PFSK-1 (cell line): ENCODE results near the gene RBMS3.

Source experiments
- FOXP2 ChIP-seq: optimal IDR thresholded peaks from 2 replicates; pipeline ENCODE3; 2011; ENCODE audit warnings: borderline replicate concordance, control low read depth, inconsistent platforms; ENCODE audit not compliant: insufficient read depth; ENCODE audit errors: extremely low read length, extremely low read depth
- REST ChIP-seq, 2 experiments: IDR thresholded peaks; 2 replicates each; pipeline versions ENCODE4 v1.6.1 to v1.8.0; 2011 to 2012; ENCODE audit warnings: low read depth in 2 of 2, low read length in 2 of 2, control low read depth in 1 of 2, inconsistent platforms in 1 of 2, mild to moderate bottlenecking in 1 of 2, moderate library complexity in 1 of 2; ENCODE audit not compliant: insufficient read depth in 1 of 2
- TAF1 ChIP-seq: IDR thresholded peaks from 2 replicates; pipeline ENCODE4 v1.6.1; 2012; ENCODE audit warnings: low read length, control low read depth, borderline replicate concordance; ENCODE audit not compliant: insufficient read depth

GRCh38 chr3:29896856-29897255 is 616.0 kb downstream of the RBMS3 start:
- no peak for TF ChIP-seq TAF1
- TF ChIP-seq FOXP2 = no peak
- no peak for TF ChIP-seq REST (IDR thresholded peaks at IDR 0.05; ENCODE audit: insufficient read depth in 1 of 2, low read depth in 2 of 2, low read length in 2 of 2)
